Memory B cell (primary cell): ENCODE results near the gene PSME3IP1.
"Not testable (repeated sequence)": the region's sequence is repeated elsewhere in the genome, so short reads cannot be mapped to it uniquely, and the experiment has no call there.

Source experiments
- ATAC-seq: fragments of 150-1000 bp; cut with Tn5 transposase; 2 replicates; pipeline ENCODE4 v1.10.0; 2021; ENCODE audit warnings: low read depth, mild to moderate bottlenecking, moderate library complexity
- DNase-seq, 2 donors: peaks; one replicate each; pipeline ENCODE4 v3.0.0; 2022; ENCODE audit warnings: low spot score in 2 of 2
- H3K27ac Mint-ChIP-seq: one replicate; pipeline ENCODE4 v1.8.0; 2022; ENCODE audit warnings: mild to moderate bottlenecking, moderate library complexity, mixed read lengths
- H3K27me3 Mint-ChIP-seq: one replicate; pipeline ENCODE4 v1.8.0; 2022; ENCODE audit warnings: mixed read lengths
- H3K36me3 Mint-ChIP-seq: one replicate; pipeline ENCODE4 v1.8.0; 2022; ENCODE audit warnings: mild to moderate bottlenecking, mixed read lengths
- H3K4me1 Mint-ChIP-seq: one replicate; pipeline ENCODE4 v1.8.0; 2022; ENCODE audit warnings: mixed read lengths
- H3K4me3 Mint-ChIP-seq: one replicate; pipeline ENCODE4 v1.8.0; 2022; ENCODE audit warnings: mild to moderate bottlenecking, moderate library complexity, mixed read lengths
- H3K9me3 Mint-ChIP-seq: one replicate; pipeline ENCODE4 v1.8.0; 2022; ENCODE audit warnings: mixed read lengths

PSME3IP1 gene

DNA sequence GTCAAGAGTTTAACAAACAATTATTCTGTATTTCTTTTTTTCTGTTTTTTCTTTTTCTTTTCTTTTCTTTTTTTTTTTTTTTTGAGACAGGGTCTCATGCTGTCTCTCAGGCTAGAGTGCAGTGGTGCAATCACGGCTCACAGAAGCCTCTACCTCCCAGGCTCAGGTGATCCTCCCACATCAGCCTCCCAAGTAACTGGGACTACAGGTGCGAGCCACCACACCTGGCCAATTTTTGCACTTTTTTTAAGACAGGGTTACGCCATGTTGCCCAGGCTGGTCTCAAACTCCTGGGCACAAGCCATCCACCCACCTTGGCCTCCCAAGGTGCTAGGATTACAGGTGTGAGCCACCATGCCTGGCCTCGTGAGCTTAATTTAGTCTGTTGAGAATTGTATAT, 3.7 kb upstream of the PSME3IP1 start:
- not testable (repeated sequence) for H3K9me3 Mint-ChIP-seq, ATAC-seq, H3K36me3 Mint-ChIP-seq, H3K27me3 Mint-ChIP-seq, H3K27ac Mint-ChIP-seq, H3K4me3 Mint-ChIP-seq, DNase-seq
- H3K4me1 Mint-ChIP-seq: peaks cover 34% of the 10 kb centered on the region

DNA sequence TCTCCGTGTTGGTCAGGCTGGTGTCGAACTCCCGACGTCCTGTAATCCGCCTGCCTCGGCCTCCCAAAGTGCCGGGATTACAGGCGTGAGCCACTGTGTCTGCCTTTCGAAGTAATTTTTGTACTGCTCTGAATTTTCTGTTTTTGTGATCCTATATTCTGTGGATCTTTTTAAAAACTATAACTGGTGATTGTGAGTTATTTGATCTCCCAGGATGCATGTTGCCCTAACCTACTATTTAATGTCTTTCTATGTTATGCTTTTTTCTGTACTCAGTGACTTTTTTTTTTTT, 2.8 kb upstream of the PSME3IP1 start:
- no peak for DNase-seq
- H3K27me3 Mint-ChIP-seq: no peaks in the 10 kb centered on the region
- ATAC-seq: no peak
- H3K4me3 Mint-ChIP-seq: no peak overlapping the region
- H3K27ac Mint-ChIP-seq: no peak overlapping the region
- H3K4me1 Mint-ChIP-seq: peaks cover 39% of the 10 kb centered on the region
- peaks cover 4% of the 10 kb centered on the region for H3K36me3 Mint-ChIP-seq
- no peaks in the 10 kb centered on the region for H3K9me3 Mint-ChIP-seq

DNA sequence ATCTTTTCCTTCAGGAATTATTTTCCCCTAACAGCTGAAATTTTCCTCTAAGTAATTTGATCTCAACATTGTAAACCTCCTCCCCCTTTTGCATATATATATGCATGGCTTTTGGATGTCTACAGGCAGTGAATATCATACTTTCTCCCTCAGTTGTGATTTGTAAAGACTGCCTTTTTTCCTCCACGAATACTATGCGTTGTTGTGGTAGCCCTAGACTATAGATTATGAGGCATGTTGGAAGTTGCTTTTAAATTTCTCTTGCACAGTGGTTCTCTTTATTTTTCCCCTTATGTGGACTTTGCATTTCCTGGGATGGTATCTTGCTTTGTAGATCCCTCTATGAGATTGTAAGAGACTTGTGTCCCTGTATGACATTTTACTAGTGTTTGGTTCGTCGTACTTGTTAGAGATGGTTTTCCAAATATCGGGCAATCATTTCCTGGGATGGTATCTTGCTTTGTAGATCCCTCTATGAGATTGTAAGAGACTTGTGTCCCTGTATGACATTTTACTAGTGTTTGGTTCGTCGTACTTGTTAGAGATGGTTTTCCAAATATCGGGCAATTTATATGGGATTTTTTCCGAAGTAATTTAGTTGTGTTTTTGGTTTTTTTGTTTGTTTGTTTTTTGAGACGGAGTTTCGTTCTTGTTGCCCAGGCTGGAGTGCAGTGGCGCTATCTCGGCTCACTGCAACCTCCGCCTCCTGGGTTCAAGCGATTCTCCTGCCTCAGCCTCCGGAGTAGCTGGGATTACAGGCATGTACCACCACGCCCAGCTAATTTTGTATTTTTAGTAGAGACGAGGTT, 2.3 kb upstream of the PSME3IP1 start:
- Mint-ChIP-seq H3K4me3 (peak overlapping the region; percentile 98), H3K27ac (peak overlapping the region; percentile 96), H3K4me1 (peaks cover 38% of the 10 kb centered on the region)
- ATAC-seq, H3K9me3 Mint-ChIP-seq, H3K36me3 Mint-ChIP-seq, H3K27me3 Mint-ChIP-seq, DNase-seq: not testable (repeated sequence)

DNA sequence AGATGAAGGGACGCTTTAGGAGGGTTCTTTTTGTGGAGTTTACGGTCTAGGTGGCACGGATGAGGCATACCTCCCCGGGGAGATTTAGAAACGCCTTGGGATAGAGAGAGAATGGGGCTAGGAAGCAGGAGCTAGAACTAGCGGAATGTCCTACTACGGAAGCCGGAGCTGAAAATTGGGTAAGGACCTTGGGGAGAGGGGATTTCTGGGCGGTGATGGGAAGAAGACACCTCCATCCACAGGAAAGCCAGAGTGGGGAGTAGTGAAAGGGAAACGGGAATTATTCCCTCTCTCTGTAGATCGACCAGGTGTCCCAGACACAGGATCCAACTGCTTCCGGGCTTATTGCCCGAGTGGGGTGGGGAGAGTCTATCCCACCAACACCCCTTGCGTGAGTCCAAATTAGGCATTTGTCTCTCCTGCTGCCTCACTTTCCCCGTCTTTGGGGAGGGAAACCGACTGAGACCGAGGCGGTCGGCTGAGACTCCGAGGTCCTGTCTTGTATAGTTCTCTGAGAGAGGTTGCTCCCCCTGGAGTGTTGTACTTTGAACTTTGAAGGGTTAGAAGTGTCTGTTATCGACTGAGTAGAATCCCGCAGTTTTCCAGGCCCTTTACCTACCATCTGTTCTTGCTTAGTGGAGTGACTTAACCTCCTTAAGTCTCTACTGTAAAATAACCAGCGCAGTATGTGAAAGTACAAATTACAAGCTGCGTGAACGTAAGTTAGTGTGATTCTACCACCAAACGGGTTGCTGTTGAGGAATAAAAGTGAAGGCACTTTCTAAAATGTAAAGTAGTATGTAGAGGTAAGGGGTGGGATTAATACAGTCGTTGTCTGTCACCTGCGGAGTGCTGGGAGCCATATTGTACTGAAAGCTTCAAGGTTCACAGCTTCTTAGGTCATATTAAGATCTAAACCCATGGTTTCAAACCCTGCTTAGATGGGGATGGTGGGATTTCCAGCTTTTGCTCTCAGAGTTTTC, 1.3 kb upstream of the PSME3IP1 start:
- H3K4me3 Mint-ChIP-seq: peak overlapping the region; percentile 98
- DNase-seq: peak; percentile 4 to 21
- H3K9me3 Mint-ChIP-seq: no peaks in the 10 kb centered on the region
- H3K27ac Mint-ChIP-seq: peak overlapping the region; percentile 96
- H3K36me3 Mint-ChIP-seq: peaks cover 1% of the 10 kb centered on the region
- H3K27me3 Mint-ChIP-seq: no peaks in the 10 kb centered on the region
- ATAC-seq: no peak
- peaks cover 36% of the 10 kb centered on the region for H3K4me1 Mint-ChIP-seq

DNA sequence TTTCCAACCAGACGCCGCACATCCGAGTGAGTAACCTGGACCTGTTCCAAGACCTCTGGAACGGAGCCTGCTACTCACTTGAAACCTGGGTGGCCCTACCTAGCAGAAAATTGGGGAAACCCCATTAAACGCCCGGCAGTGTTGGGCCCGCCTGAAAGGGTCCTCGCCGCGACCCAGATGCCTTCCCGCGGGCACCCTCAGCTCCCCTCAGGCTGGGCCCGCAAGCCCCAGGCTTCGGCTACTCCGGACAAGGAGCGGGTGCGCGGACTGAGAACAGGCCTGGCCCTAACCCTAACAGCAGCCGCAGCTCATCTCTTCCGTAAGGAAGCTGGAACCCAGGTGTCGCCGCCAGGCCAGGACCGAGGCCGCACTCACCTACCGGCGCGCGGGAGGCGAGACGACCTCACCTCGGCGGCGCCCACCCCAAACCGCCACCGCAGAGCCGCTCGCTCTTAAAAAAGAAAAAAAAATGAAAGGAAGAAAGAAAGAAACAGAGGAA, 344 bp downstream of the PSME3IP1 start:
- peaks cover 1% of the 10 kb centered on the region for H3K36me3 Mint-ChIP-seq
- peak overlapping the region; percentile 98 for H3K4me3 Mint-ChIP-seq
- H3K9me3 Mint-ChIP-seq: no peaks in the 10 kb centered on the region
- ATAC-seq (peak; percentile 31), DNase-seq (peak in 1 of 2 donors; percentile 60)
- peaks cover 38% of the 10 kb centered on the region for H3K4me1 Mint-ChIP-seq
- peak overlapping the region; percentile 96 for H3K27ac Mint-ChIP-seq
- no peaks in the 10 kb centered on the region for H3K27me3 Mint-ChIP-seq

DNA sequence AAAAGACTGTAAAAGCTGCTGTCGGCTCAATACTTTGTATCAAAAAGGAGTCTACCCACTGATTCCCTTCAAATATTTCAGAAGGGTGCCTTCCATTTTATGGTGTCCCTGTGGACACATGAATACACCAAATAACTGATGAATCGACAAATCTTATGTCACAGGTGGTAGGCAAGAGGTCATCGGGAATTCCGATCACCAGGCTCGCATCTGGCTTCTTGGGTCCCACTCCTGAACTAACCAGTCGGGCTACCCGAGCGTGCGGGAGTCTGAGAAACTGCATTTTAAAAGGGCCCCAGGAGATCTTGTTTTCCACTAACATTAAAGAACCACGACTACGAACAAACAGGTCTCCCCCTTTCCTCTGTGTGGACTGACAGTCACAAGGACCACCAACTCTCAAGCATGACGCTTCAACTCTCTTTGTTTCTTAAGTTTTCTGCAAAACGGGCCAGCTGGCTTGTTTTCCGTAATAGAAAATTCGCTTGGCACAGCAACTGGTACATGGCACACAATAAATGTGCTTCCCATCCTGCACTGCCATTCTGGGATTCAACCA, 873 bp downstream of the PSME3IP1 start:
- no peak for ATAC-seq
- H3K36me3 Mint-ChIP-seq: peaks cover 1% of the 10 kb centered on the region
- peak overlapping the region; percentile 96 for H3K27ac Mint-ChIP-seq
- H3K4me3 Mint-ChIP-seq: peak overlapping the region; percentile 98
- H3K27me3 Mint-ChIP-seq: no peaks in the 10 kb centered on the region
- DNase-seq: no peak
- no peaks in the 10 kb centered on the region for H3K9me3 Mint-ChIP-seq
- peaks cover 38% of the 10 kb centered on the region for H3K4me1 Mint-ChIP-seq

DNA sequence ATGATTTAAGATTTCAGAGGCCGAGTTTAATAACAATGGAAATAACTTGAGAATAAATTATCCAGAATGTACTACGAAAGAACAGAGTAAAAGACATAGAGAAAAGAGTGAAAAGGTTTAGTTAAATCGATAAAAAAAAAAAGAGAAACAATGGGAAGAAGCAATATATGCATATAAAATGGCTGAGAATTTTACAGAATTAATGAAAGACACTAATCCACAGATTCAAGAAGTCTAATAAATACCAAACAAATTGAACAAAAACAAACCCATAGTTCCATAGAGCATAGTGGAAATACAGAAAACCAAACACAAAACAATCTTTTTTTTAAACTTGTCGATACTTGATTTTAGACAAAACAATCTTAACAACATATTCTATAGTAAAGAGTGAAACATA, 1.7 kb downstream of the PSME3IP1 start:
- Mint-ChIP-seq H3K27me3 (no peaks in the 10 kb centered on the region), H3K27ac (peak overlapping the region; percentile 96), H3K36me3 (no peaks in the 10 kb centered on the region), H3K4me3 (no peak overlapping the region), H3K4me1 (peaks cover 36% of the 10 kb centered on the region), H3K9me3 (no peaks in the 10 kb centered on the region)
- ATAC-seq (no peak), DNase-seq (no peak)

DNA sequence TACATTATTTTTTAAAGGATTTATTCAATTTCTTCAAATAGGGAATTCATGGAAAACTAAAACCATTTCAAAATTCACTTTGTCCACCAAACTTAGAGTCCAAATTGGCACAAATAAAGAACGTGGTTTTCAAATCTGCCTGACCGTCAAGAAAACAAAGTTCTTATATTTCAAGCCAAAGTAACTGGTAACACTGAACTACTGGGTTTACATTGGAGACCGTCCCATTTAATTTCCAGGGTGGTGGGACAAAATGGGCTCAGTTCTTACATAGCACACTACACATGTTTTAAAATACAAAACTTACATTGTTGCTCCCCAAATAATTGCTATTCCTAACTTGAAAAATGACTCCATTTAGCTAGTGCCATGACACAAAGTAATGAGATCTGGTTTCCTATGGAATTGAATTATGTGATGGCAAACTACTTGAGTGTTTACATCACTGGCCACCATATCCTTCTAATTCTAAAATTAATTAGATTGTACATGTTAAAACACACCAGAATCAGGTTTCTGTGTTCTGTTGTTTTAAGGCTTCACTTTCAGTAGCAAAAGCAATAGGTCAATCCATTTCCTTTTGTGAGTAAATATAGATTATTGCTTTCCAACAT, 6.5 kb downstream of the PSME3IP1 start:
- Mint-ChIP-seq H3K4me3 (no peak overlapping the region), H3K9me3 (no peaks in the 10 kb centered on the region), H3K4me1 (peaks cover 21% of the 10 kb centered on the region), H3K36me3 (peaks cover 7% of the 10 kb centered on the region), H3K27ac (no peak overlapping the region), H3K27me3 (no peaks in the 10 kb centered on the region)
- ATAC-seq: no peak
- DNase-seq: no peak

DNA sequence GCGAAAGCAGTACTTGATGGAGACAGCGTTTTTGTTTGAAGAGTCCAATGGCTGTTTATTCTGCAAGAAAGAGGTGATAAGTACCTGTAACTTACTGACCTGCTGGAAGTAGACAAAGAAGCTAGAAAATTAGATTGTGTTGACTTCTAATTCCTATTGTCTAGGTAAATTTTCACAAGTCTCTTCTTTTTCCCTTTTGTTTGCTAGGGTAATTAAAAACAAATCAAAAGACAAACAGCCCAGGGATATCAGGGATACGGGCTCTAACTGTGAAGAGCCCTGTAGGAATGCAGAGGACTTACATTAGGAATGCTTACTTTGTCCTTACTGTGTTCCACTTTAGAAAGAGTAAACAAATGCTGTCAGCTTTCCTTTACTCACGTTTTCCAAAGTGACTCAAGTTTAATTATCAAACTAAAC, 7.0 kb downstream of the PSME3IP1 start:
- Mint-ChIP-seq H3K36me3 (peaks cover 7% of the 10 kb centered on the region), H3K27ac (no peak overlapping the region), H3K27me3 (no peaks in the 10 kb centered on the region), H3K9me3 (no peaks in the 10 kb centered on the region), H3K4me3 (no peak overlapping the region), H3K4me1 (peaks cover 17% of the 10 kb centered on the region)
- DNase-seq (no peak), ATAC-seq (no peak)

DNA sequence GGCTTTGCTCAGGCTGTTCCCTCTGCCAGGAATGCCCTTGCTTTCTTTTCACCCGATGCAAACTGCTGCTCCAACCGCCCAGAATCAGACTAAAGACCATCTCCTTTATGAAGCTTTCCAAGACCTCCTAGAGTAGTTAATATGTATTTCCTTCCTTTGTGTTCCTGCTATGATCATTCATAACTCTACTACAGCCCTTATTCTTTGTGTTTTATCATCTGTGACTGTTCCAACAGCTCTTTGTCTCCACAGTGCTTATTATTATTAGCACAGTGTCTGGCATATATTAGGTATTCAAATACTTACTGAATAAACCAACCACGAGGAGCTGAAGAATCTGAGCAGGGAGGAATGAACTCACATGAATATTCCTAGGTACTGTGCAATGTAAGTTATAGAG, 7.6 kb downstream of the PSME3IP1 start:
- ATAC-seq (no peak), DNase-seq (no peak)
- Mint-ChIP-seq H3K36me3 (peaks cover 10% of the 10 kb centered on the region), H3K4me3 (no peak overlapping the region), H3K4me1 (peaks cover 15% of the 10 kb centered on the region), H3K27ac (no peak overlapping the region), H3K27me3 (no peaks in the 10 kb centered on the region), H3K9me3 (no peaks in the 10 kb centered on the region)

DNA sequence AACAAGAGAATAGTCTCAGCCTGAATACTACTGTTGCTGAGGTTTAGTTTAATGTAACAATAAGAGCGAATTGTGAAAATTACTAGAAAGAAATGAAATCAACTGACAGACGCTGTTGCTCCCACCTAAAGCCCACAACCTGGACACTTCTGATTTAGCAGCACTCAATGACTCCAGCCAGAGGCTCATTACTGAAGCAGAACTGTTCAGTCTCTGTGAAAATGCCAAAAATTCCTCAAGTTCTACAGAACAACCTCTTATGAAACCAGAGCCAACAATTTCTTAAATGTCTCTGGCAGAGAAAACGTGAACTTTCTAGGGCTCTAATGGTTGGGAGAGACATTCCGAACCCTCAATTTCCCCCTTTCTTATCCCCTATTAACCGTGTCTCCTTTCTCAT, 9.9 kb downstream of the PSME3IP1 start:
- DNase-seq: no peak
- Mint-ChIP-seq H3K27ac (no peak overlapping the region), H3K4me1 (peaks cover 8% of the 10 kb centered on the region)

DNA sequence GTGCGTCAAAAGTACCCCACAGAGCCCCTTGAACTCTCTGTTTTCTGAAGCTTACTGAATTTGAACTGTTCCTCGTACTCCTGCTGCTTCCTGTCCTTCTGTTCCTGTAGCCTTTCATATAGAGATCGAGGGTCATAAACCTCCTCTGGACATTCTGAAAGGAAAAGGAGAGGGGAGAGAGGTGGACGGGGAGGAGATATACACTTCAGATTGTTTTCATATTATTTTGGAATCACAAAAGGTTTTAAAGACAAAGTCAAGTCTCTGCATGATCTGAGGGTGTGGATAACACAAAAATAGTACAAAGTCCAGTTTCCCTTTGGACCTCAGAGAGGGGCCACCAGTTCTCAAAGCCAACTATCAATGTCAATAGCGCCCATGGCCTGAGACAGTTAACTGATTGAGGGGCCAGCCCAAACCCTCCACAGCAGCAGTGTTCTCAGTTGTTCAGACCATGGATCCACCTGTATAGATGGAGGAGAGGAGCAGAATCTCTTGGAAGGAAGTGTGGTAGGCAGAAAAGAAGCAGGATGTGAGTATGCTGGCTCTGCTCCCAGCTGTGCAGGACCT, 13.0 kb downstream of the PSME3IP1 start:
- no peak overlapping the region for H3K4me3 Mint-ChIP-seq
- H3K27me3 Mint-ChIP-seq: no peaks in the 10 kb centered on the region
- H3K27ac Mint-ChIP-seq: no peak overlapping the region
- H3K4me1 Mint-ChIP-seq: peaks cover 6% of the 10 kb centered on the region
- H3K9me3 Mint-ChIP-seq: no peaks in the 10 kb centered on the region
- DNase-seq: no peak
- ATAC-seq: no peak
- H3K36me3 Mint-ChIP-seq: peaks cover 19% of the 10 kb centered on the region

More for the DNA sequence above, 9.9 kb downstream of the PSME3IP1 start:
- no peak for ATAC-seq
- Mint-ChIP-seq H3K36me3 (peaks cover 22% of the 10 kb centered on the region), H3K9me3 (no peaks in the 10 kb centered on the region), H3K4me3 (no peak overlapping the region), H3K27me3 (no peaks in the 10 kb centered on the region)

DNA sequence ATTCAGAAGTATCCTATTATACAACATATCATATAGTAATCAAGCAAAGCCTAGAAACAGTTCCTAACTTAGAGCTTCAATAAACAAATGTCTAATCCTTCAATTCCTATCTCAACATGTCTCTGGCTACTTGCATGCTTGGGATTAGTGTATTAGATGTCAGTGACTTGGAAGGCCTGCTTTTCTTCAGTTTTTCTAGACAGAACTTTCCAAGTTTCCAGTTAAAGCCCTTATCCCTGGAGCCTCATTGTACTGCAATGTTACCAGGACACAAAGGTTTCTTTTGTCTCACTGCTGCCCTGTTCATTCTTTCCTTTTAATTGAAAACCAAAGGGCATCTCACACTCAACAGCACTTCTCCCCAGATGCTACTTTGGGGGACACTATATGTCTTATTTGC, 16.5 kb downstream of the PSME3IP1 start:
- no peak overlapping the region for H3K27ac Mint-ChIP-seq
- no peak for DNase-seq
- peaks cover 23% of the 10 kb centered on the region for H3K36me3 Mint-ChIP-seq
- no peak for ATAC-seq
- no peaks in the 10 kb centered on the region for H3K9me3 Mint-ChIP-seq
- peaks cover 5% of the 10 kb centered on the region for H3K4me1 Mint-ChIP-seq
- H3K27me3 Mint-ChIP-seq: no peaks in the 10 kb centered on the region
- H3K4me3 Mint-ChIP-seq: no peak overlapping the region
